HAP-1 (cell line): ENCODE data around the gene UTS2.

Experiments
- DNase-seq, 2 experiments: peaks; one replicate each; pipeline ENCODE4 v3.0.0-alpha.2; 2016 to 2020; ENCODE audit warnings: low spot score in 2 of 2
- H3K27me3 ChIP-seq: fragments of 250-450 bp; sonication (Bioruptor Pico); 2 replicates; pipeline ENCODE4 v1.5.1; 2020; ENCODE audit warnings: low read depth, mild to moderate bottlenecking, moderate library complexity
- H3K36me3 ChIP-seq: fragments of 250-450 bp; sonication (Bioruptor Pico); replicated peaks from 2 replicates; pipeline ENCODE4 v1.5.1; 2020; ENCODE audit warnings: mild to moderate bottlenecking
- H3K4me1 ChIP-seq: fragments of 250-450 bp; sonication (Bioruptor Pico); 2 replicates; pipeline ENCODE4 v1.5.1; 2020; ENCODE audit warnings: mild to moderate bottlenecking
- H3K4me3 ChIP-seq: fragments of 250-450 bp; sonication (Bioruptor Pico); 2 replicates; pipeline ENCODE4 v1.5.1; 2020; ENCODE audit warnings: mild to moderate bottlenecking, moderate library complexity
- H3K9me3 ChIP-seq: fragments of 250-450 bp; sonication (Bioruptor Pico); 2 replicates; pipeline ENCODE4 v1.5.1; 2020; ENCODE audit warnings: mild to moderate bottlenecking, moderate library complexity
- in situ Hi-C: fragments of 300-500 bp; cut with MboI; formaldehyde crosslinking; loops from 3 replicates; pipeline ENCODE4 v1.14.3; 2020; ENCODE audit warnings: low sequenced_read_pairs, inconsistent platforms, mixed read lengths

UTS2 gene

DNA sequence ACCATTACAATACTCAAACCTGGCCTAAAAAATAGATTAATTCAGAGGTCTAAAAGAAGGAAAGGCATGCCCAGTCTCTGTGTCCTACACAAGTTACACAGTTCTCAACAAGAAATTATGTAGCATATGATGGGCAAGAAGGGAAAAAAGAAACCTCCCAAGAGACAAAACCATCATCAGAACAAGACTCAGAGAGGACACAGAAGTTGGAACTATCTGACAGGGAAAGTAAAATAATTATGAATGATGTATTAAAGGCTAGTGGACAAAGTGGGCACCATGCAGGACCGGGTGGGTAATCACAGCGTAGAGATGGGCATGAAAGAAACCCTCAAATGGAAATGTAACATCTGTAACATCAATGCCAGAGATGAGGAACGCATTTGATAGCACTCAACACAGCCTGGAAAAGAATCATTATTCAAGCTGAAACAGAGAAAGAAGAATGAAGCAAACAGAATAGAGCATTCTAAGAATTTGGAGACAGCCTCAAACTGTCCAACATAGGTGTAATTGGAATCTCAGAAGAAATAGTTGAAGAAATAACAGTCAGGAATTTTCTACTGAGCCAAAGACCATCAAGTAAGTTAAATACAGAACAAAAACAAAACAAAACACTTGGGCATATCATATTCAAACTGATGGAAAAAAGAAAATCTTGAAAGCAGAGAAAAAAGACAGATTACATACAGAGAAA, 39.0 kb downstream of the UTS2 start:
- Histone ChIP-seq H3K36me3 (peaks cover 13% of the 10 kb centered on the region), H3K4me1 (peaks cover 9% of the 10 kb centered on the region), H3K4me3 (no peak overlapping the region), H3K9me3 (peaks cover 14% of the 10 kb centered on the region), H3K27me3 (no peaks in the 10 kb centered on the region)
- in situ Hi-C loops: no loop called here
- no peak for DNase-seq

DNA sequence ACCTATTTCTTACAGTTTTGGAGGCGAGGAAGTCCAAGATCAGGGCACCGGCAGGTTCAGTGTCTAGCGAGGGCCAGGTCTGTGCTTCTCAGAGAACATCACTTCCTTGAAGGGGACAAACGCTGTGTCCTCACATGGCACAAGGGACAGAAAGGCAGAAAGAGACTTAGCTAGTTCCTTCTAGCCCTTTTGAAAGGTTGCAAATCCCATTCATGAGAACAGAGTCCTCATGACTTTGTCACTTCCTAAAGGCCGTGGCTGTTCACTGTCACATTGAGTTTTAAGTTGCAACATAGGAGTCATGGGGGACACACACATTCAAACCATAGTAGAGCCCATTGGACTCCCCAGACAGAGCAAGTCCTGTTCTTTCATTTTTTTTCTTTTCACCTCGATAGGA, 41.4 kb downstream of the UTS2 start:
- in situ Hi-C loops: no loop called here
- Histone ChIP-seq H3K27me3 (no peaks in the 10 kb centered on the region), H3K9me3 (peaks cover 14% of the 10 kb centered on the region), H3K4me3 (no peak overlapping the region), H3K36me3 (peaks cover 13% of the 10 kb centered on the region), H3K4me1 (peaks cover 16% of the 10 kb centered on the region)
- no peak for DNase-seq

DNA sequence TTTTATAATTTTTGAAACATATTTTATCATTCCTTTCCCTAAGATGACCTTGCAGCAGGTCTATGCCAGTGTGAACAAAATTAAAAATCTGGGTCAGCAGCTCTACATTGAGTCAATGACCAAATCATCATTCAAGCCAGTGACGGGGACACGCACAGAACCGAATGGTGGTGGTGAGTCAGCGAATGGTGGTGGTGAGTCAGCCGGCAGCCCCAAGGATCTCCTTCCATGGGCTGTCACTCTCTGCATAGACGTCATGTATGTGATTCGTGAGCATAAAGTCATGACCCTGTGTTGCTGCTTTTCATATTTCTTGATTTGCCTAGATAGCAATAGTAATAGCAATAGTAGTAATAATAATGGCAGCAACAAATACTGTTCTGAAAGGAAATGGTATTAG, 42.5 kb downstream of the UTS2 start:
- in situ Hi-C loops: no loop called here
- no peak for DNase-seq
- Histone ChIP-seq H3K4me1 (peaks cover 16% of the 10 kb centered on the region), H3K27me3 (no peaks in the 10 kb centered on the region), H3K36me3 (peaks cover 9% of the 10 kb centered on the region), H3K9me3 (peaks cover 14% of the 10 kb centered on the region), H3K4me3 (no peak overlapping the region)

DNA sequence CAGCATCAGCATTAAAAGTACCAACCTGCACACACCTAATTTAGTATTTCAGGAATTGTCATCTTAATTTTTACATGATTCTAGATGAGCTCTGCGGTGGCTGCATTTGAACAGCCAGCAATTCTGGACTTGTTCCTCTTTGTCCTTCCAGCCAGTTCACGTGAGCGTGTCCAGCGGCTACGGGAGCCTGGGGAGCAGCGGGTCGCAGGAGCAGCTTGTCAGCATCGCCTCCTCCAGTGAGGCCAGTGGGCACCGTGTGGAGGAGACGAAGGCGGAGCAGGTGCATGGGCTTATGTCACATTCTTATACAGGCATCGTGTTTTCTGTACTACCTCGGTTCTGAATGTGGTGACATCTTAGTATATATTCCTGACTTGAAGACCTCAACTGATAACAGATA, 43.1 kb downstream of the UTS2 start:
- Histone ChIP-seq H3K4me3 (no peak overlapping the region), H3K9me3 (peaks cover 8% of the 10 kb centered on the region), H3K4me1 (peaks cover 16% of the 10 kb centered on the region), H3K36me3 (peaks cover 5% of the 10 kb centered on the region), H3K27me3 (no peaks in the 10 kb centered on the region)
- DNase-seq: no peak
- in situ Hi-C loops: no loop called here

DNA sequence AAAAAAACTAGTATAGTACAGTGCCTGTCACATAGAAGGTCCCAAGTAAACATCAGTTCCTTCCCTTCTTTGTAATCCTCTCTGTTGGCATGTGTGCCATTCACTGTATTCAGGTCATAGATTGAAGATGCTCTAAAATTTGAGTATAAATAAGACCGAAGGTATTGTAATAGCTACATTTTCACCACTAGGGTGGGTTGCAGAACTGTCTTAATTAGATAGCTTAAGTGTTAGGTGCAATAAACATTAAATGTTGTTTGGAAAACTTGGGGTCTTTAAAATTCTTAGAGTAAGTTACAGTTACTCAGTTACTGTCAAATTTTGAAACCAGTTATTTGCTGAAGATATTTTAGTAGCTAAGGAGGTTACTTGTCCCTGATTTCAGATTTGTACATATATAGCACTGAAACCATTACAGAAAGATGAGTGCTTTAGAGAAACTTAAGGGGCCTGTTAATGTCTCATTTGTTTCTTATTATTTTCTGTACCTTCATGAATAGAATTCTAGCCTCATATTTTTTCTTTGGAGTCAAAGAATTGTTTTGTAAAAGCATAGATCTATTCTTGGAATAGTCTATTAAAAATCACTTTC, 44.5 kb downstream of the UTS2 start:
- H3K4me1 ChIP-seq: peaks cover 16% of the 10 kb centered on the region
- H3K9me3 ChIP-seq: no peaks in the 10 kb centered on the region
- peak in 1 of 2 experiments; percentile 76 for DNase-seq
- peaks cover 5% of the 10 kb centered on the region for H3K36me3 ChIP-seq
- no peaks in the 10 kb centered on the region for H3K27me3 ChIP-seq
- in situ Hi-C loops: no loop called here
- no peak overlapping the region for H3K4me3 ChIP-seq

DNA sequence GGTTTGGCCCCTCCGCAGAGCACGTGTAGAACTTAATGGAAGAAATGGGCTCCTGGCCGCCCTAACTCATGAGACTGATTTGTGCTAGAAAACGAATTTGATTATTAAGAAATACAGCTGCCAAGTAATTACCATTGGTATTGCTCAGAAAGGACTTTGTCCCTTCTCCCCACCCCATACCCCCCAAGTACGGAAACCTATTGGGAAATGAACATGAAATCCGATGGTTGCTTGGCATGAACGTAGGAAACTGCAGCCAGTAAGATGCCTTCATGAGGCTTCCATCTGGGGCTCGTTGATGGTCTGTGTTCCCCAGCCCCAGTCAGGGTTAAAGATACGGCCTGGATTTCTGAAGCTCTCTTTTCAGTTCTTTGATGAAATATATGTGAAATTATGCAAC, 47.4 kb downstream of the UTS2 start:
- Histone ChIP-seq H3K9me3 (no peaks in the 10 kb centered on the region), H3K4me1 (peaks cover 20% of the 10 kb centered on the region), H3K27me3 (no peaks in the 10 kb centered on the region), H3K4me3 (no peak overlapping the region), H3K36me3 (no peaks in the 10 kb centered on the region; the same call in none of the 2 replicates)
- DNase-seq: no peak
- in situ Hi-C loops: no loop called here
